ENCODE data around the gene ALPL. TPM values are rescaled to one million over a fixed set of nuclear protein-coding genes. Genes with fewer than 3 reads are reported as not detected.

Gene ALPL
- total and polyA plus RNA-seq, 2 of the 4 experiments (the other 2 are of a cell fraction), result 0.54 to 2.2 TPM

GRCh38 chr1:21496063-21496462 lies 13.2 kb upstream of the ALPL start:
- Histone ChIP-seq H2AK5ac (ENCODE audit: low read depth, low read length) (no peak overlapping the region), H4K5ac (ENCODE audit: low read depth, low read length) (no peak overlapping the region), H3K27ac (ENCODE audit: insufficient read depth, low read length) (no peak overlapping the region), H4K20me1 (ENCODE audit: insufficient read depth, low read length) (no peaks in the 10 kb centered on the region), H3K27me3 (ENCODE audit: control insufficient read depth, insufficient read depth, low read length) (peaks cover 7% of the 10 kb centered on the region), H3K36me3 (ENCODE audit: control insufficient read depth, insufficient read depth, low read length) (no peaks in the 10 kb centered on the region), H2BK120ac (ENCODE audit: low read depth, low read length) (no peak overlapping the region), H3K14ac (replicated peaks; ENCODE audit: low read depth, low read length) (no peak overlapping the region), H3K9ac (ENCODE audit: low read depth, low read length) (no peak overlapping the region), H2BK5ac (ENCODE audit: low read depth, low read length, poor library complexity, severe bottlenecking) (no peak overlapping the region), H4K8ac (ENCODE audit: low read depth in 2 of 2, low read length in 2 of 2) (no peak overlapping the region), H3K23ac (ENCODE audit: low read depth, low read length) (no peak overlapping the region), H2AFZ (replicated peaks; ENCODE audit: low read length, poor library complexity) (no peak overlapping the region), H3K4me3 (ENCODE audit: insufficient read depth, low read depth, low read length) (no peak overlapping the region), H2BK15ac (ENCODE audit: low read depth, low read length) (no peak overlapping the region), H3K4ac (ENCODE audit: low read depth, low read length) (no peak overlapping the region), H4K91ac (ENCODE audit: insufficient read depth, low read depth, low read length) (no peak overlapping the region), H3K18ac (ENCODE audit: low read depth, low read length) (no peak overlapping the region), H3K4me2 (ENCODE audit: low read depth, low read length) (no peak overlapping the region), H3K4me1 (ENCODE audit: control insufficient read depth, insufficient read depth, low read length) (peaks cover 8% of the 10 kb centered on the region), H3K9me1 (ENCODE audit: insufficient read depth, low read length) (no peaks in the 10 kb centered on the region), H2AK9ac (replicated peaks; ENCODE audit: low read depth, low read length, poor library complexity) (no peak overlapping the region), H2BK20ac (ENCODE audit: low read depth, low read length) (no peak overlapping the region), H3K9me3 (ENCODE audit: control insufficient read depth, insufficient read depth, low read length) (peaks cover 5% of the 10 kb centered on the region), H3K79me1 (ENCODE audit: low read depth in 1 of 2, low read length in 2 of 2) (no peaks in the 10 kb centered on the region), H3K56ac (ENCODE audit: extremely low read depth, insufficient read depth, low read length) (no peak overlapping the region)
- no CpG with 5 or more reads among the region's 1 CpG for WGBS, 2 experiments (ENCODE audit: extremely low coverage in 2 of 2, insufficient read length in 1 of 2)
- ChIA-PET POLR2A (ENCODE audit: unreplicated experiment) (no interaction called here), CTCF (no interaction called here)
- in situ Hi-C loops (cut with MboI; ENCODE audit: low sequenced_read_pairs), result no loop called here
- intact Hi-C loops (cut with micrococcal nuclease), result no loop called here
- BruUV-seq (replicated peaks), result no TSS peak
- dilution Hi-C loops (cut with HindIII; ENCODE audit: low sequenced_read_pairs, unreplicated experiment), result no loop called here
- no peak for TF ChIP-seq MAFK (IDR thresholded peaks at IDR 0.05; ENCODE audit: low read depth, low read length)
- no peak for TF ChIP-seq CHD1 (IDR thresholded peaks at IDR 0.05; ENCODE audit: low read depth, low read length)
- no peak for TF ChIP-seq RAD21 (IDR thresholded peaks at IDR 0.05; ENCODE audit: low read length)
- TF ChIP-seq RFX5 (IDR thresholded peaks at IDR 0.05; ENCODE audit: low read depth, low read length), result no peak
- no peak for TF ChIP-seq MXI1 (IDR thresholded peaks at IDR 0.05; ENCODE audit: borderline replicate concordance, low read depth, low read length)
- no peak for TF ChIP-seq CTCF (conservative IDR thresholded peaks at IDR 0.05; ENCODE audit: low read depth, low read length)
- TF ChIP-seq, protein P1, sequence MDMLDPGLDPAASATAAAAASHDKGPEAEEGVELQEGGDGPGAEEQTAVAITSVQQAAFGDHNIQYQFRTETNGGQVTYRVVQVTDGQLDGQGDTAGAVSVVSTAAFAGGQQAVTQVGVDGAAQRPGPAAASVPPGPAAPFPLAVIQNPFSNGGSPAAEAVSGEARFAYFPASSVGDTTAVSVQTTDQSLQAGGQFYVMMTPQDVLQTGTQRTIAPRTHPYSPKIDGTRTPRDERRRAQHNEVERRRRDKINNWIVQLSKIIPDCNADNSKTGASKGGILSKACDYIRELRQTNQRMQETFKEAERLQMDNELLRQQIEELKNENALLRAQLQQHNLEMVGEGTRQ (IDR thresholded peaks at IDR 0.05; ENCODE audit: low read depth, low read length), result no peak
- no peak for TF ChIP-seq CEBPB (IDR thresholded peaks at IDR 0.05; ENCODE audit: low read depth, low read length)
- TF ChIP-seq FOS (IDR thresholded peaks at IDR 0.05; ENCODE audit: low read depth, low read length), result no peak
- no peak for TF ChIP-seq POLR2A (IDR thresholded peaks at IDR 0.05; ENCODE audit: low read depth, low read length)
- TF ChIP-seq ELK1 (IDR thresholded peaks at IDR 0.05; ENCODE audit: borderline replicate concordance, low read depth, low read length), result no peak
- no peak for TF ChIP-seq NFE2L2 (IDR thresholded peaks at IDR 0.05; ENCODE audit: low read depth, low read length)
- DNase-seq (no peak), ATAC-seq (ENCODE audit: low read depth) (no peak)

All from IMR-90 (cell line).